ENCODE results near the gene ZKSCAN5. TPM values are rescaled to one million over a fixed set of nuclear protein-coding genes. Genes with fewer than 3 reads are reported as not detected.
"Not testable (repeated sequence)": the region's sequence is repeated elsewhere in the genome, so short reads cannot be mapped to it uniquely, and the experiment has no call there.

ZKSCAN5 gene
- total RNA-seq, 1 experiment from 2014 or later = 15.5 TPM

DNA sequence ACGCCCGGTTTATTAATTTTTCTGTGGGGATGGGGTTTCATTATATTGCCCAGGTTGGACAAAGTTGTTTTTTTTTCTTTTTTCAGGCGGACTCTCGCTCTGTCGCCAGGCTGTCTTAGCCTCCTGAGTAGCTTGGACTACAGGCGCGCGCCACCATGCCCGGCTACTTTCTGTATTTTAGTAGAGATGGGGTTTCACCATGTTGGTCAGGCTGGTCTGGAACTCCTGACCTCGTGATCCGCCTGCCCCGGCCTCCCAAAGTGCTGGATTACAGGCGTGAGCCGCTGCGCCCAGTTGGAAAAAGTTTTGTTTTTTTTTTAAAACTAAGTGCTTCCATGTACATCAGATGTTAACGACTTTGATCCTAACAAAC, 3.8 kb upstream of the ZKSCAN5 start:
- no peak for TF ChIP-seq SOX15 (CRISPR knock-in tag; IDR thresholded peaks at IDR 0.05)
- TF ChIP-seq, protein P1, sequence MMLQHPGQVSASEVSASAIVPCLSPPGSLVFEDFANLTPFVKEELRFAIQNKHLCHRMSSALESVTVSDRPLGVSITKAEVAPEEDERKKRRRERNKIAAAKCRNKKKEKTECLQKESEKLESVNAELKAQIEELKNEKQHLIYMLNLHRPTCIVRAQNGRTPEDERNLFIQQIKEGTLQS (CRISPR knock-in tag; conservative IDR thresholded peaks at IDR 0.05) = no peak
- no peak for TF ChIP-seq HMGA2 (CRISPR knock-in tag; IDR thresholded peaks at IDR 0.05)
- TF ChIP-seq, protein P2, sequence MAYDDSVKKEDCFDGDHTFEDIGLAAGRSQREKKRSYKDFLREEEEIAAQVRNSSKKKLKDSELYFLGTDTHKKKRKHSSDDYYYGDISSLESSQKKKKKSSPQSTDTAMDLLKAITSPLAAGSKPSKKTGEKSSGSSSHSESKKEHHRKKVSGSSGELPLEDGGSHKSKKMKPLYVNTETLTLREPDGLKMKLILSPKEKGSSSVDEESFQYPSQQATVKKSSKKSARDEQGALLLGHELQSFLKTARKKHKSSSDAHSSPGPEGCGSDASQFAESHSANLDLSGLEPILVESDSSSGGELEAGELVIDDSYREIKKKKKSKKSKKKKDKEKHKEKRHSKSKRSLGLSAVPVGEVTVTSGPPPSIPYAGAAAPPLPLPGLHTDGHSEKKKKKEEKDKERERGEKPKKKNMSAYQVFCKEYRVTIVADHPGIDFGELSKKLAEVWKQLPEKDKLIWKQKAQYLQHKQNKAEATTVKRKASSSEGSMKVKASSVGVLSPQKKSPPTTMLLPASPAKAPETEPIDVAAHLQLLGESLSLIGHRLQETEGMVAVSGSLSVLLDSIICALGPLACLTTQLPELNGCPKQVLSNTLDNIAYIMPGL (CRISPR knock-in tag; IDR thresholded peaks at IDR 0.05) = no peak
- TF ChIP-seq FOXK1 (CRISPR knock-in tag; IDR thresholded peaks at IDR 0.05) = no peak
- TF ChIP-seq, protein P3, sequence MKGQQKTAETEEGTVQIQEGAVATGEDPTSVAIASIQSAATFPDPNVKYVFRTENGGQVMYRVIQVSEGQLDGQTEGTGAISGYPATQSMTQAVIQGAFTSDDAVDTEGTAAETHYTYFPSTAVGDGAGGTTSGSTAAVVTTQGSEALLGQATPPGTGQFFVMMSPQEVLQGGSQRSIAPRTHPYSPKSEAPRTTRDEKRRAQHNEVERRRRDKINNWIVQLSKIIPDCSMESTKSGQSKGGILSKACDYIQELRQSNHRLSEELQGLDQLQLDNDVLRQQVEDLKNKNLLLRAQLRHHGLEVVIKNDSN (CRISPR knock-in tag; IDR thresholded peaks at IDR 0.05) = 0 out of 2 replicates have a peak, but pooled peaks have one; percentile 2
- TF ChIP-seq, protein P4, sequence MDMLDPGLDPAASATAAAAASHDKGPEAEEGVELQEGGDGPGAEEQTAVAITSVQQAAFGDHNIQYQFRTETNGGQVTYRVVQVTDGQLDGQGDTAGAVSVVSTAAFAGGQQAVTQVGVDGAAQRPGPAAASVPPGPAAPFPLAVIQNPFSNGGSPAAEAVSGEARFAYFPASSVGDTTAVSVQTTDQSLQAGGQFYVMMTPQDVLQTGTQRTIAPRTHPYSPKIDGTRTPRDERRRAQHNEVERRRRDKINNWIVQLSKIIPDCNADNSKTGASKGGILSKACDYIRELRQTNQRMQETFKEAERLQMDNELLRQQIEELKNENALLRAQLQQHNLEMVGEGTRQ (CRISPR knock-in tag; IDR thresholded peaks at IDR 0.05) = no peak
- Mint-ChIP-seq H3K27me3 (ENCODE audit: low read depth) (no peaks in the 10 kb centered on the region), H3K4me1 (peaks cover 18% of the 10 kb centered on the region), H3K36me3 (peaks cover 16% of the 10 kb centered on the region), H3K4me3 (peak overlapping the region; percentile 99), H3K27ac (peak overlapping the region; percentile 100), H3K9me3 (peaks cover 10% of the 10 kb centered on the region)
- ATAC-seq (no peak), DNase-seq (ENCODE audit: low spot score) (no peak)
- CTCF ChIA-PET = interaction anchor here (1.0 kb wide), 1 partner anchor 116 kb away, joined by 3 read pairs; no protein-coding TSS in a partner anchor
- POLR2A ChIA-PET = interaction anchor here (0.7 to 1.4 kb wide), 2 partner anchors 57 to 116 kb away, joined by 3 to 8 read pairs; partner anchors contain the start of genes ZNF655 and ZSCAN25

DNA sequence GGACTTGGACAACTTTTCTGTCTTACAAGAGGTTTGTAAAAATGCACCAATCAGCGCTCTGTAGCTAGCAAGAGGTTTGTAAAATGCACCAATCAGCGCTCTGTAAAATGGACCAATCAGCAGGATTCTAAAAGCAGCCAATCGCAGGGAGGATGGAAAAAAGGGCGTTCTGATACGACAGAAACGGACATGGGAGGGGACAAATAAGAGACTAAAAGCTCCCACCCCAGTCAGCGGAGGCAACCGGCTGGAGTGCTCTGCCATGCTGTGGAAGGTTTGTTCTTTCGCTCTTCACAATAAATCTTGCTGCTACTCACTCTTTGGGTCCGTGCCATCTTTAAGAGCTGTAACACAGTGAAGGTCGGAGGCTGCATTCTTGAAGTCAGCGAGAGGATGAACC, 3.2 kb upstream of the ZKSCAN5 start:
- H3K27me3 Mint-ChIP-seq (ENCODE audit: low read depth); H3K9me3 Mint-ChIP-seq; ATAC-seq; POLR2A ChIA-PET; DNase-seq (ENCODE audit: low spot score): not testable (repeated sequence)
- peaks cover 25% of the 10 kb centered on the region for H3K4me1 Mint-ChIP-seq
- peak overlapping the region; percentile 99 for H3K4me3 Mint-ChIP-seq
- peaks cover 12% of the 10 kb centered on the region for H3K36me3 Mint-ChIP-seq
- CTCF ChIA-PET = interaction anchor here (0.6 to 0.7 kb wide), 2 partner anchors 79 to 359 kb away, joined by 3 read pairs; no protein-coding TSS in a partner anchor
- peak overlapping the region; percentile 82 for H3K27ac Mint-ChIP-seq

DNA sequence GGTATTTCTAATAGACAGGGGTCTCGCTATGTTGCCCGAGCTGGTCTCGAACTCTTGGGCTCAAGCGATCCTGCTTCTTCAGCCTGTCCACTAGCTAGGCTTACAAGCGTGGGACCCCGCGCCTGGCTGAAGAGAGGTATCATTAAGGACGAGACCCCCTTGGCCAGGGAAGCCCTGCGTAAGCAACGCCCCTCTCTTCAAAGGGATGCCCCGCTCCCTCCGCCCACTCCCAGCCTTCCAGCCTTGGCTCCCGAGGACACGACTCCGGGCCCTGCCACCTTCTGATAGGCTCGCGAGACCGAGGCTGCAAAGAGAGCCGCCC, 220 bp upstream of the ZKSCAN5 start:
- peak overlapping the region; percentile 97 for H3K27ac Mint-ChIP-seq
- H3K27me3 Mint-ChIP-seq (ENCODE audit: low read depth) = no peaks in the 10 kb centered on the region
- ATAC-seq = peak; percentile 90
- peaks cover 19% of the 10 kb centered on the region for H3K4me1 Mint-ChIP-seq
- CTCF ChIA-PET = interaction anchor here (1.0 to 1.7 kb wide), 8 partner anchors 19 to 486 kb away, joined by 3 to 11 read pairs (median 4); partner anchors contain the start of genes FAM200A and ZSCAN25
- H3K4me3 Mint-ChIP-seq = peak overlapping the region; percentile 91
- peak; percentile 100 for DNase-seq (ENCODE audit: low spot score)
- H3K9me3 Mint-ChIP-seq = peaks cover 10% of the 10 kb centered on the region
- TF ChIP-seq RELA (CRISPR knock-in tag; IDR thresholded peaks at IDR 0.05; ENCODE audit: borderline replicate concordance) (no peak), FOXK1 (CRISPR knock-in tag; IDR thresholded peaks at IDR 0.05) (0 out of 2 replicates have a peak, but pooled peaks have one; percentile 31), NFYB (CRISPR knock-in tag; conservative IDR thresholded peaks at IDR 0.05; ENCODE audit: low read depth) (peak; percentile 83), CBFB (CRISPR knock-in tag; IDR thresholded peaks at IDR 0.05; ENCODE audit: low read depth) (no peak), GABPB1 (CRISPR knock-in tag; IDR thresholded peaks at IDR 0.05) (0 out of 2 replicates have a peak, but pooled peaks have one; percentile 9), NR1H2 (CRISPR knock-in tag; IDR thresholded peaks at IDR 0.05) (no peak)
- TF ChIP-seq, protein P5, sequence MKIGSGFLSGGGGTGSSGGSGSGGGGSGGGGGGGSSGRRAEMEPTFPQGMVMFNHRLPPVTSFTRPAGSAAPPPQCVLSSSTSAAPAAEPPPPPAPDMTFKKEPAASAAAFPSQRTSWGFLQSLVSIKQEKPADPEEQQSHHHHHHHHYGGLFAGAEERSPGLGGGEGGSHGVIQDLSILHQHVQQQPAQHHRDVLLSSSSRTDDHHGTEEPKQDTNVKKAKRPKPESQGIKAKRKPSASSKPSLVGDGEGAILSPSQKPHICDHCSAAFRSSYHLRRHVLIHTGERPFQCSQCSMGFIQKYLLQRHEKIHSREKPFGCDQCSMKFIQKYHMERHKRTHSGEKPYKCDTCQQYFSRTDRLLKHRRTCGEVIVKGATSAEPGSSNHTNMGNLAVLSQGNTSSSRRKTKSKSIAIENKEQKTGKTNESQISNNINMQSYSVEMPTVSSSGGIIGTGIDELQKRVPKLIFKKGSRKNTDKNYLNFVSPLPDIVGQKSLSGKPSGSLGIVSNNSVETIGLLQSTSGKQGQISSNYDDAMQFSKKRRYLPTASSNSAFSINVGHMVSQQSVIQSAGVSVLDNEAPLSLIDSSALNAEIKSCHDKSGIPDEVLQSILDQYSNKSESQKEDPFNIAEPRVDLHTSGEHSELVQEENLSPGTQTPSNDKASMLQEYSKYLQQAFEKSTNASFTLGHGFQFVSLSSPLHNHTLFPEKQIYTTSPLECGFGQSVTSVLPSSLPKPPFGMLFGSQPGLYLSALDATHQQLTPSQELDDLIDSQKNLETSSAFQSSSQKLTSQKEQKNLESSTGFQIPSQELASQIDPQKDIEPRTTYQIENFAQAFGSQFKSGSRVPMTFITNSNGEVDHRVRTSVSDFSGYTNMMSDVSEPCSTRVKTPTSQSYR (CRISPR knock-in tag; IDR thresholded peaks at IDR 0.05) = no peak
- TF ChIP-seq, protein P6, sequence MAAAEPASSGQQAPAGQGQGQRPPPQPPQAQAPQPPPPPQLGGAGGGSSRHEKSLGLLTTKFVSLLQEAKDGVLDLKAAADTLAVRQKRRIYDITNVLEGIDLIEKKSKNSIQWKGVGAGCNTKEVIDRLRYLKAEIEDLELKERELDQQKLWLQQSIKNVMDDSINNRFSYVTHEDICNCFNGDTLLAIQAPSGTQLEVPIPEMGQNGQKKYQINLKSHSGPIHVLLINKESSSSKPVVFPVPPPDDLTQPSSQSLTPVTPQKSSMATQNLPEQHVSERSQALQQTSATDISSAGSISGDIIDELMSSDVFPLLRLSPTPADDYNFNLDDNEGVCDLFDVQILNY (CRISPR knock-in tag; IDR thresholded peaks at IDR 0.05) = 0 out of 2 replicates have a peak, but pooled peaks have one; percentile 6
- TF ChIP-seq, protein P7, sequence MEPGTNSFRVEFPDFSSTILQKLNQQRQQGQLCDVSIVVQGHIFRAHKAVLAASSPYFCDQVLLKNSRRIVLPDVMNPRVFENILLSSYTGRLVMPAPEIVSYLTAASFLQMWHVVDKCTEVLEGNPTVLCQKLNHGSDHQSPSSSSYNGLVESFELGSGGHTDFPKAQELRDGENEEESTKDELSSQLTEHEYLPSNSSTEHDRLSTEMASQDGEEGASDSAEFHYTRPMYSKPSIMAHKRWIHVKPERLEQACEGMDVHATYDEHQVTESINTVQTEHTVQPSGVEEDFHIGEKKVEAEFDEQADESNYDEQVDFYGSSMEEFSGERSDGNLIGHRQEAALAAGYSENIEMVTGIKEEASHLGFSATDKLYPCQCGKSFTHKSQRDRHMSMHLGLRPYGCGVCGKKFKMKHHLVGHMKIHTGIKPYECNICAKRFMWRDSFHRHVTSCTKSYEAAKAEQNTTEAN (CRISPR knock-in tag; IDR thresholded peaks at IDR 0.05) = no peak
- POLR2A ChIA-PET = interaction anchor here (0.6 to 1.3 kb wide), 5 partner anchors 11 to 112 kb away, joined by 3 to 5 read pairs (median 4); partner anchors contain the start of genes BUD31, FAM200A, PDAP1 and ZSCAN25
- H3K36me3 Mint-ChIP-seq = peaks cover 6% of the 10 kb centered on the region
